UCSD-AML1 (cell line): ENCODE data around the gene SPX.
A peak's percentile ranks its signal among the peaks of the same experiment; 100 is the strongest.

Experiments used
- DNase-seq: peaks from one replicate; lab custom pipeline; 2025; ENCODE audit not compliant: unreplicated experiment; lab: John Stamatoyannopoulos, UW

The SPX gene

GRCh38 chr12:21576431-21576830 lies 50.3 kb downstream of the SPX start:
- DNase-seq, result no peak

GRCh38 chr12:21577516-21577915 lies 51.4 kb downstream of the SPX start:
- DNase-seq, result no peak

GRCh38 chr12:21580748-21581516 lies 54.8 kb downstream of the SPX start:
- peak; percentile 40 for DNase-seq
